ENCODE results near the gene HYOU1.

- TF ChIP-seq, protein P1, sequence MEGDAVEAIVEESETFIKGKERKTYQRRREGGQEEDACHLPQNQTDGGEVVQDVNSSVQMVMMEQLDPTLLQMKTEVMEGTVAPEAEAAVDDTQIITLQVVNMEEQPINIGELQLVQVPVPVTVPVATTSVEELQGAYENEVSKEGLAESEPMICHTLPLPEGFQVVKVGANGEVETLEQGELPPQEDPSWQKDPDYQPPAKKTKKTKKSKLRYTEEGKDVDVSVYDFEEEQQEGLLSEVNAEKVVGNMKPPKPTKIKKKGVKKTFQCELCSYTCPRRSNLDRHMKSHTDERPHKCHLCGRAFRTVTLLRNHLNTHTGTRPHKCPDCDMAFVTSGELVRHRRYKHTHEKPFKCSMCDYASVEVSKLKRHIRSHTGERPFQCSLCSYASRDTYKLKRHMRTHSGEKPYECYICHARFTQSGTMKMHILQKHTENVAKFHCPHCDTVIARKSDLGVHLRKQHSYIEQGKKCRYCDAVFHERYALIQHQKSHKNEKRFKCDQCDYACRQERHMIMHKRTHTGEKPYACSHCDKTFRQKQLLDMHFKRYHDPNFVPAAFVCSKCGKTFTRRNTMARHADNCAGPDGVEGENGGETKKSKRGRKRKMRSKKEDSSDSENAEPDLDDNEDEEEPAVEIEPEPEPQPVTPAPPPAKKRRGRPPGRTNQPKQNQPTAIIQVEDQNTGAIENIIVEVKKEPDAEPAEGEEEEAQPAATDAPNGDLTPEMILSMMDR (IDR thresholded peaks at IDR 0.05; ENCODE audit: borderline replicate concordance, extremely low read depth, low read length, poor library complexity, severe bottlenecking), result peak; percentile 56
- no peak for TF ChIP-seq EZH2 (IDR thresholded peaks at IDR 0.05; ENCODE audit: borderline replicate concordance, low read depth, low read length, severe bottlenecking)
Observed at GRCh38 chr11:119044708-119045107, 12.3 kb downstream of the HYOU1 start.

Data from DND-41 (cell line).